NCI-H146 treated with DMSO at 0.1 percent for 48 hours (cell line): ENCODE data around the gene NBPF3.

Experiments
- DNase-seq: peaks from one replicate; lab custom pipeline; 2025; ENCODE audit not compliant: unreplicated experiment; lab: John Stamatoyannopoulos, UW

Gene NBPF3

DNA sequence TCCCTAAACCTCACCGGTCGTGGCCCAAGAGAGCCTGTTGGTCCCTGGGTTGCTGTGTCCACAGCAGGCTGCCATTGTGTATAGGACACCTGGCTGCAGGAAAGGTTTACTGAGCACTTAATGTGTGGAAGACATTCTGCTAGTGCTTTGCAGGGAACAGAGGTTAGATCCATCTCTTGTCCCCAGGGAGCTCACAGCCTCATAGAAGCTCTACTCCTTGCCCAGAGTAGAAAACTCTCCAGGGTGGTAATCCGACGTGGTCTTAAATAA lies 52.4 kb downstream of the NBPF3 start:
- peak; percentile 39 for DNase-seq

DNA sequence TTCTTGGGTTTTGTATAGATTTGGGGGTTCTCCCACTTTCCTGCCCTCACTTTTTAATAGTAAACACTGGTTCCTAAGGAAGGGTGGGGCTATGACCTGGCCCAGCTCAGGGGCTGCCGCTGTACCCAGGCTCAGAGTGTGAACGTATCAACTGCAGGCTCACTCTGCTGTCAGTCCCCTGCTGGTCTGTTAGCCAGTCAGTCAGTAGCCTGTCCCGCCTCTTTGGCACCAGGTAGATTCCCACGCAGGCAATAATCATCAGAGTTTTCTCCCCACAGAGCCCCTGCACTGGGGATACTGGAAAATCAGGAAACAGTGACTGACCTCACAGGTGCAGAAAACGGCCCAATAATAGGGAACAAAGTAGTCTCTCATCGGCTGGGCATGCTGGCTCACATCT lies 54.3 kb downstream of the NBPF3 start:
- DNase-seq, result no peak

DNA sequence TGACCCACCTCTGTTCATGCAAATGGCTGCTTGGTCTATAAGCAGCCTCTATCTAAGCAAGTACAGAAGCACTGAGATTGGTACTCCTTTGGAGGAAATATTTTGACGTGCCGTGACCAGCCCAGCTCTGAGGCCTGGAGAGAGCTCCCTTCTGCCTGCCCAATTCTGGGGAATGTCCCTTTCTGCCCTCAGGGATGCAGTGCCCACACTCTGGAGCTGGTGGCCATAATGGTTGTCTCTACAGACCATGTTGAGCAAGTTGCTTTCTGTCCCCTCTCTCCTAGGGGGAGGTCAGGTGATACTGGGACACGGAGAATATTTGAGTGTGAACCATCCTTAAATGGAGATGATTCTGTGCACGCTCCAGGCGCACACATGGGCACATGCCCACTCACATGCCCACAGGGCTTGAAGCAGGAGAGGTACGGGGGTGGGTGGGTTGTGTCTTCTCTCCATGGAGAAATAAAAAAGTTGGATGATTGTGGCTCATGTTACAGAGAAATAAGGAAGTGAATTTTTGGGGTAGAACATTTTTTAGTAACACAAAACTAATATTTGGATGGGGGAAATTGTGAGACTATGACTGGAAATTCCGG lies 55.4 kb downstream of the NBPF3 start:
- DNase-seq, result no peak

DNA sequence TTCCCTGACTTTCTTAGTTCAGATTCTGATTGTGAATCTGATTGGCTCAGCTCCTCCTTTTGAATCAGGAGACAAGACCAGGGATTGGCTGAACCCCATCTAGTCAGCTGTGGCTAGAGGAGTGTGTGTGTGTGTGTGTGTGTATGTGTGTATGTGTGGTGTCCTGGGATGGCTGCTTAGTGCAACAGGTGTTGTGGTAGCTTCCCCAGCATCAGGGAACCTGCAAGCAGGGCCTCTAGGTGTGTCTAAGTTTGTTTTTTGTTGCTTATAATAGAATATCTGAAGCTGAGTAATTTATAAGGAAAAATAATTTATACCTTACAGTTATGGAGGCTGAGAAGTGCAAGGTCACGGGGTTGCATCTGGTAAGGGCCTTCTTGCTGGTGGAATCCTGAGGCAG lies 56.1 kb downstream of the NBPF3 start:
- no peak for DNase-seq

DNA sequence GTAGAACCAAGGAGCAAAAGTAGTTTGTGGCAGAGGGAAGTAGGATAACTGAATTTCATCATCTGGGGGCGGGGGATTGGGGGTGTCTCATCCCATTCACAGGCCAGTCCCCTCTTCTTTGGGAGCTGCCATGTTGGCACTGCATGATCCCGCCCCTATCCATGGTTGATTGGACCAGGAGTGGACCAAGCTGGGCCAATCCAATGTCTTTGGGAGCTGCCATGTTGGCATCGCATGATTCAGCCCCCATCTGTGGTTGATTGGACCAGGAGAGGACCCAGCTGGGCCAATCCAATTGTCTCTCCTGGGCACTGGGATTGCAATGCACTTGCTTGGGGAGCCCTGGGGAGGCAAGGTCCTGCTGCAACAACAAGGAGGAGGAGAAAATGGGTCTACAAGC lies 56.9 kb downstream of the NBPF3 start:
- no peak for DNase-seq

DNA sequence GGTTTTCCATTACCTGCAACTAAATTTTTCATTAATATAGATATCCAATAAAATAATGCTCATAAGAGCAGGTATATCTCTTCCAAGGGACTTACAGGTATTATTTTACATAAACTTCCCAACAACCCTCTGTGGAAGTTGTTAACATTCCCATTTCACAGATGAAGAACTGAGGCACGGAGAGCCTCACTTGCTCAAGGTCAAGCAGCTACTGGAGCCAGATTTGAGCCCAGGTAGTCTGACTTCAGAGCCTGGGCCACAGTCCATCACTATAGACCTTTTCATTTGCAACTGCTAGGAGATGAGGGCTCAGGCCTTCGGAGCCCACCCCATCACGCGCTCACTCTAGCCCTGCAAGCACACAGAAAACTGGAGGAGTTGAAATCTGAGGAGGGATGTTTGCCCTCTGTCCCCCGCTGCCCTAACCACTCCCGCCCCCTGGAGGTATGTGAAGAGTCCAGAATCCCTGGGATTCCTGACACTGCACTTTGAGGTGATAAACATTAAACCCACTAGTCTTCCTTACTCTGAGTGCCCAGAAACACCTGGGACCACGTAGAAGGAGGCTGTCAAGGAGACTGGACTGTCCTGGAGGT lies 57.6 kb downstream of the NBPF3 start:
- no peak for DNase-seq

DNA sequence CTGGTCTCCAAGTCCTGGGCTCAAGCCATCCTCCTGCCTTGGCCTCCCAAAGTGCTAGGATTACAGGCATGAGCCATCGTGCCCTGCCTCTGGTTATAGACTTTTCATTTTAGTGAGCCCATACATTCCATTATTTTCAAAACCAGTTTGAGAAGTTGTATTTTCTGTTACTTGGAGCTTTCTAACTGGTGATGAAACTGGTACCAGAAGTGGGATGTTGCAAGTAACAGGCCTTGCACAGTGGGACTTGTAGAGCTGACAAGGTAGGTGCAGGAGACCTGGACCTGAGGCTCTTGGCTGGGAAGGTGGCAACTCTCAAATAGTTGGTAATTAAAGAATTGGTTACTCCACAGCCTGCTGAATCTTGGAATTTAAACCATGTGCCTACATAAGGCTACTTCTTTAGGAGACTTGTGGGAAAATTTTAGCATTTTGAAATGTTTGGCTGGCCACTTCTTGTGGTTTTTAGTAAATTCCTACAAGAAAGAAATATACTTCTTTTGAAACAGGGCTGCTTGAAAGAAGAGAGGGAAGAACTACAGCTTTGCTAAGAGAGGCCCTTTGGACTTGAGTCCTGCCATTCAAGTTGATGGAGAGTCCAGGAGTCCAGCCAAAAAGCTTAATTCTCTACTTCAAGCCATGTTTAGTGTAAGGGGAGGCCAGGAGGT lies 59.5 kb downstream of the NBPF3 start:
- DNase-seq, result no peak

DNA sequence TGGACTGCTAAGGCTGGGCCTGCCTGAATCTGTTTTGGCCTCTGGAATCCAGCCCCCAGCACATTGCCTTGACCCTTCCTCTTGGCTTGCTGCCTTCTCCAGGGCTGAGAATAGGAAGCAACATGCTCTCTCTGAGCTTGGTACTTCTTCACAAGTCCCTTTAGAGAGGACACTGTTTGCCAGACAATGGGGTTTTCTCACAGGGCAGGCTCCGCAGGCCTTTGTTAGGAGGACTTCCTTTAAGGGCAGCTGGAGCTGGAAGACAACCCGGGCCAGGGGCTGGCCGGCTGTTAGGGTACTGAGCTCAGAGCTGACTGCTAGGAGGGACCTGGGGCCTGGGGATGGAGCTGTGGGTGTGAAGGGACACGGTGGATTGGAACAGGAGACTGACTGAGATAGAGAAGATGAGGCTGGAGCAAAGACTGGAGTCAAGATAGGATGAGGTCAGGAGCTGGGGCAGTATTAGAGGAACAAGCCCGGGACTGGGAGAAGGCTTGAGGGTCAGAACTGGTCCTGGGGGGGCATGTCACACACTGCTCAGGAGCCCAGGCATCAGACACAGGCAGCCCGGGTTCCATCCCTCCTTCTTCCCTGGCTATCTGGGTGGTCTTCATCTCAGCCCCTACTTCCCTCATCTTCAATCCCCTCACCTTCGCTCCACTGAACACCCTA lies 63.9 kb downstream of the NBPF3 start:
- DNase-seq, result no peak

DNA sequence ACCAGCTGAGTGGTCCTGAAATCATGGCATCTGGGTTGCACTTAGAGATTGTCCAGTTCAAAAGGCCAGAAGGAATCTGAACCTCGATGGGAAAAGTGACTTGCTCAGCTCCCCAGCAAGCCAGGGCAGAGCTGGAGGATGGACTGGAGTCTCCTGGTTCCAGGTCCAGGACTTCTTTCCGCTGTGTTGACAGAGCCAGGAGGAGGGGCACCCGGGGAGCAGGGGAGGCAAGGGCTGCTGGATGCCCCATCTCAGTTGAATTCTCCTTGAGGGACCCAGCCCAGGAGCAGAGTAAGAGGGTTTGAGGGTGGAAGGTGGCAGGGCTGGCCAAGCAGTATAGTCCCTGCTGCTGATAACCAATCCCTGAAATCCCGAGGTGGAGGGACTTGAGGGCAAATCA lies 66.9 kb downstream of the NBPF3 start:
- DNase-seq, result no peak

DNA sequence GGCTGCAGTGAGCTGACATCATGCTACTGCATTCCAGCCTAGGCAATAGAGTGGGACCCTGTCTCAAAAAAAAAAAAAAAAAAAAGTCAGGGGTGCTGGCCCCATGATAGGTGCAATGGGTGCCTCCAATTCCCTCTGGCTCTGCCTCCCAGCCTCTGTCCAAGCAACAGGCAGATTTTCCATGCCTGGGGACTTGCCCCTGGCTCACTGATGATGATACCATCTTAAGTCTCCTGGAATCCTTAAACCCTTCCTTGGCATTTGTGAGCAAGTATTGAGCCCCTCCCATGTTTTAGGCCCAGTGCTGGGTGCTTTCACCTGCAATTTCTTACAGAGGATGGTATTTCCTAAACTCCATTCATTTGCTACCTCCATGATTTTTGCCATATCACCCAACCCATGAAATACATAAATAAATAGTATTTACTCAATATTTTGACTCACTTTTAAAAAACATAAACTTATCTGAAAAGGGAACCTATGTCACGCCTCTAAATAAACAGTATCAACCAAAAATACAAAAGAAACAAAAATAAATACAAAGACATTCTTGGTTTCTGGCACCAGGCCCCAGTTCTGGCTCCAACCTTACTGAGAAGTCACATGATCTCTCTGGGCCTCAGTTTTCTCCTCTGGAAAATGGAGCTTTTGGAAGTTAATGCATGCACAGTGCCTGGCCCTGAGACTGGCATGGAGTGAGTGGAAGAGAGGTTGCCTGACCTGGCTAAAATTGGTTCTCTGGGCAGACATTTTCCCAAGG lies 67.8 kb downstream of the NBPF3 start:
- no peak for DNase-seq

DNA sequence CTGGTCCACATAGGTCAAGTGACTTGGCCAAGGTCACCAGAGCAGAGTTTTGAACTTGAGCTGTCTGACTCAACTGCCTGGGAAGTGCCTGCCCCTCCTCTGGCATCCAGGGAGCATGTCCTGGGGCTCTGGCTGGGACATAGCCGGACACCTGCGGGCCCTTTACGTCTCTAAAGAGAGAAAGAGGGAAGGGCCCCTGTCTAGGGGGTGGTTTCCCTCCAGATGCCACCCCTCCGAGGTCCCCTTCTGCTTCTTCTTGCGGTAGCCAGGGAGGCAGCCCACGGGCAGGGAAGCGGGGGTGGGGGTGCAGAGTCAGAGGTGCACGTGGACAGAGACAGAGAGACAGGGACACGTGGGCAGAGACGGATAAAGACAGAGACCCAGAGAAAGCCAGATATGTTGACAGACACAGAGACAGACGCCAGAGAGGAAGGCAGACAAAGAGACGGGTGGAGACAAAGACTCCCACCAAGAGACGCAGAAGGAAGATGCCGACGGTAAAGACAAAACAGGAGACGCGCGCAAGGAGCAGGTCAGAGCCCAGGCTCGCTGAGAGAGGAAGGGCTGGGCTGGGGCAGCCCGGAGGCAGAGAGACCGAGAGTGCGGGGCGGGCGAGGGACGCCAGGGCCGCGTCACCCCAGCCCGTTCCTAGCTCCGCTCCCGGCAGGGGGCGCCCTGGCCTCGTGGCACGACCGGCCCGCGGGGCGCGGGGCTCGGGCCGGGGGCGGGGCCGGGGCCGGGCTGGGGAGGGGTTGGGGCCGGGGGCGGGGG lies 68.8 kb downstream of the NBPF3 start:
- peak; percentile 1 for DNase-seq

DNA sequence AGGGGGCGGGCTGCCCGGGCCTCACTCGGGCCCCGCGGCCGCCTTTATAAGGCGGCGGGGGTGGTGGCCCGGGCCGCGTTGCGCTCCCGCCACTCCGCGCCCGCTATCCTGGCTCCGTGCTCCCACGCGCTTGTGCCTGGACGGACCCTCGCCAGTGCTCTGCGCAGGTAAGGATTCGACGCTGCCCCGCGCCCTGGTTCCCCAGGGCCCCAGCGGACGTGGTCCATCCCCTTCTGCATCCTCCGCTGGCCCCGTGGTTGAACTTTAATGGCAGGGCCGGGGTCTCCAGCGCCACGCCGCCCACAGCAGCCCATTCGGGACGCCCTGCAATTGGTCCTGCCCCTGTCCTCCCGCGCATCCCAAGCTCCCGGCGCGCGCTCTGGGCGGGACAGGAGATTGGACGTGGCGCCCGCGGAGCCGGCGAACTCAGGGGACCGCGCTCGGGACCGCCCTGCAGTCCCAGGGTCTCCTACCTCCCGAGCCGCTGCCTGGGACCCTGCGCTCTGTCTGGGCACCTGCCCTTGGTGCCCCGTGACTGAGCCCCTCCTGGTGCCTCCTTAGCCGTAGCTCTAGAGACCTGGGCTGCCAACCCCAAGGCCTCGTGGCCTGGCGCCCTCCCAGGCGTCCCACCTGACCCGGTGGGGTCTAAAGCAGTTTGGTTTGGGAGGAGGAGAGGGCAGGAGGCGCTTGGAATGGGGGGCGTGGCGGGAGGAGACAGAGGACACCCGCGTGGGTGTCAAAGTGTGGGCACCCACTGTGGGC lies 69.6 kb downstream of the NBPF3 start, which contains the start of gene ALPL:
ALPL (plus strand) TSS at position 73 of the 762 bp plus-strand sequence. CDS start 44,659 bp downstream, outside the sequence.
- no peak for DNase-seq

DNA sequence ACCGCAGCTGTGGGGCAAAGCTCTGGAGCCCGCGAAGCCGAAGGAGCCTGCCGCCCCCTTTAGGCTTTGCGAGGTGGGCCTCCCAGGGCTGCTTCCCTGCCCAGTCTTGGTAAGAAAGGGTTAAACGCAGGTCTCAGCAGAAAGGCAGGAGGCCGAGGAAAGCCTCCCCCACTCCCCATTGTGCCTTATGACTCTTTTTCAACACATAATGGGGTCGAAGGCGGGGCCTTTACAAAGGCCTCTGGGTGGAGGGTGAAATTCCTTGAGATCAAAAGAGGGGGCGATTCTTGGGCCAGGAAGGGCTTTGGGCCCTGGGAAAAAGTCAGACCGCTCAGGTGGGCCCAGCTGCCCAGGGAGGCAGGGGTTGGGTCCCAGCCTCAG lies 70.2 kb downstream of the NBPF3 start:
- DNase-seq, result no peak

DNA sequence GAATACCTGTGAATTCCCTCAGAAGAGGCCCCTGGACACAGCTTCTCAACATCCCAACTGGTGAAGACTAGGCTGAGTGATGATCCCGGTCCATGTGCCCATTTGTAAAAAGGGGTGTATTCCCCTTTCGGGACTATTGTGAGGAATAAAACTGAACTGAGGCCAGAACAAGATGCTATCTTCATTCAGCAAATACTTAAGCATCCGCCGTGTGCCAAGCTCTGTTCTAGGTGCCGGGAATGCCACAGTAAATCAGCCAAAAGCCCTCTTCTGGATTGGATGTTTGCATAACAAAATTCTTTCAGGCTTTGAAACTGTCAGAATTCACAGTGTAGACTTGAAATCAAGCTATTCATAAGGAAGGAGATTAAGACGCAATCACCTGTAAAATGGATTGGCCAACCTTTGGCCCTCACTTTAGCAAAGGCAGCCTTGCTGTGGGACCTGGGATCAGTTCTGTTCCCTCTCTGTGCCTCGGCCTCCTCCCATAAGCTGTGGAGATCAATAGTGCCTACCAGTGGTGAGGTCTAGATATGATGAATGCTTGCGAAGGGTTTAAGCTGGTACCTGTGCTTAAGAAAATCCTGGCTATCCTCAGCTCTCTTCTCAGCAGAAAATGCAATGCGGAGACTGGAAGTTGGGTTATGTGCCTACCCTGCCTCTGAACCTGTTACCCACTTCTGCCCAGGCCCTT lies 71.1 kb downstream of the NBPF3 start:
- no peak for DNase-seq

DNA sequence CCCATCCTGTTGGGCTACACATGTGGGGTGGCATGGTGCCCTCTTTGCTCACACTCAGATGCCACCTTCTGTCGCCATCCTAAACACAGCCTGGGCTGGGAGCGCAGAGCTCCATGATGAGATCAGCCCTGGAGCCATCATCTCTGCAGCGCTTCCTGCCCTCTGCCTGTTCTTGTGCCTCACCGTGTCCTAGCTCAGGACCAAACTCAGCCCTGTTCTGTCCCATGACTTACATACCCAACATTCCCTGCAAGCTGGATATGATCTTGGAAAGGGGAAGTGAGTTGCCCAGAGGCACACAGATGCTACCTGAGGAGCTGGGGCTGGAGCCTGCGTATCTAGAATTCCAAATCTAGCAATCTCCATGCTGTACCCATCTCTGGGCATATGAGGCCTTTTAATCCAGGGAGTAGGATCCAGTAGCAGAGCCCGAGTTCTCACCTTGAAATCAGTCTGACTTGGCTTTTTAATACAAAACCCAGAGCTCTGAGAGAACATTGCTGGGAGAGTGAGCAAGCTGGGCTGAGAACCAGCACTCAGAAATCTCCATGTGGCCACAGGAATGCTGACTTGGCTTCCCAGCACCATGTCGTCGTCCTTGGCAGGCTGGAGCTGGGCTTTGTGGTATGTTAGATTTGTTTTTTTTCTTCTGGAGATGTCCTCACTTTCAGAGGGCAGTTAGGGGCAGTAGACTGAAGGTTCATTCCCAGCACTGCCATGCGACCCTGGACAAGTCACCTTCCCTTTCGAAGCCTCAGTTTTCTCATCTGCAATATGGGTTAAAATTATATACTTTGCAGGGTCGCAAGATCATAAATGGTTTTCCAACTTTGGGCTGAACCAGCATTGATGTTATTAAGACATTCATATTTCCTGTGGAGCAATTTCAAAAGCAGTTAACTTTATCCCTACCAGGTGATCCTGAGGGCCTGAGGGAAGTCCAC lies 71.9 kb downstream of the NBPF3 start:
- DNase-seq, result no peak

DNA sequence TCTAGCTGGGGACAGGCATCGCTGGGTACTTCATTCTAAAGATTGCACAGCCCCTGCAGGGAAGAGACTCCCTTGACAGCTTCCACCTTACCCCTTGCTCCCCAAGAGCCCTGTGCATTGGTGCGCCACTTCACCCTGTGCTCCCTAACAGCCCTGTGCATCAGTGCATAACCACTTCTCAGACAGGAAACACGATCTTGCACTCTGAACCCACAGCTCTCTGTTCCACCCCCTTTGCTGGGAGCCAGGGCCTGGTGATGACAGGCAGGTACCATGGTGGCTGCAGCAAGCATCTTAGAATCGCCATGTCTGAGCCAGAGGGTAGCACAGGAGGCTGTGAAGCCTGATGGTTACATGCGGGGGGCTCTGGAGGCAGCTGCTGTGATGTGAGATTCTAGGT lies 74.3 kb downstream of the NBPF3 start:
- DNase-seq, result no peak

DNA sequence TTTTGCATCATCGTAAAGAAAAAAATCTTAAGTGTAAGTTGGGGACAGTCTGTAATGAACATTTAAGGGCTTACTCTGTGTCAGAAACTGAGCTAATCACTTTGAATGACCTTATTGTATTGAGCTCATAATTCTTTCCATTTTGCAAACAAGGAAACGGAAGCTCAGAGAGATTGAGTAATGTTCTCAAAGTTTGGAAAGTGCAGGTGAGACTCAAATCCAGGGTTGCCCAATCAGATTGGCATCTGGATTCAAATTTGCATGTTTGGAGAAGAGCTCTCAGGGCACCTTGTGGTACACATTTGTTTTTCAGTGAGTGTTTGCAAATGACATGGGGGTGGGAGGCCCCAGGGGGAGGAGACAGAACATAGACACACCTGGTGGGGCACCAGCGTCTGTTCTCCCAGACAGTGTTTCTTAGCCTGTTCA lies 77.2 kb downstream of the NBPF3 start:
- no peak for DNase-seq

DNA sequence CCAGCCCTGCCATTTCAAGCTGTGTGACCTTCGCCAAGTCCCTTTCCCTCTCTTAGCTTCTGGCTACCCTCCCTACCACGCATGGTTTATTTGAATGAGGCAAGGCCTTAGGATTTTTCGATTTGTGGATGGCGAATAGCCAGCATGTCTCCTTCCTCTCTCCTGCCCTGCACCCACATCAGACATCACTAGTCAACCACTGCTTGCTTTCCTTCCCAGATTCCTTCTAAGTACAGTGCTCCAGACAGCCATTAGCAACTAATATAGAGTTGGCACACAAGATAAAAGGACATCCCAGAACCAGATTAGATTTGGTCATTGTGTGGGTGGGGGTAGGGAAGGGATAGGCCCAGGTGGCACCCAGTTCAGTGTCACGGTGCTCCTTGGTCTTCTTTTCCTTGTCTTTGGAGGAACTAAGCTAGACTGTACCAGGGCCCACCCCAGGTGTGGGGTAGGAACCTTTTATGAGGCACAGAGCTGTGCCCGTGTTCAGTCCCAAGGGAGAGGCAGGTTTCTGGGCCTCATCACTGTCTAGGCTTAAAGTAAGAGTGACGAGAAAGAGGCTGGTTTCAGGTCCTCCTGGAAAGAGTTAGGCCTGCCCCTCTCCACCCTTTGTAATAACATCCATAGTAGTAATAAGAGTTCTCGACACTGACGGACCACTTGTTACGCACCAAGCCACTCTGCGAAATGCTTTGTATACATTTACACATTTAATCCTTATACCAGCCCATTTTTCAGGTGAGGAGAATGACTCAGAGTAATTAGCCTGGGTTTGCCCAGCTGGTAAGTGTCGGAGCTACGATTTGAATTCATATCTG lies 77.9 kb downstream of the NBPF3 start:
- DNase-seq, result no peak
